BJ (cell line): ENCODE data around the gene SNRPB. TPM values are rescaled to one million over a fixed set of nuclear protein-coding genes. Genes with fewer than 3 reads are reported as not detected.

Experiments
- CTCF ChIA-PET: fragments of 350-600 bp; formaldehyde crosslinking; extraction: SDS; loops from one replicate; lab custom pipeline; 2021; ENCODE audit warnings: antibody characterized with exemption, inconsistent platforms; lab: Yijun Ruan, JAX
- POLR2A ChIA-PET: fragments of 300-600 bp; sonication (Branson Sonifier 250); formaldehyde crosslinking; extraction: SDS; loops from one replicate; lab custom pipeline; 2021; ENCODE audit warnings: antibody characterized with exemption; lab: Charles Lee
- DNase-seq: peaks from one replicate; pipeline ENCODE4 v3.0.0-alpha.2; 2011; ENCODE audit warnings: low read depth
- H3K27me3 ChIP-seq: 2 replicates; pipeline ENCODE4 v1.6.0; 2011; ENCODE audit warnings: low read length; ENCODE audit not compliant: control insufficient read depth, insufficient read depth
- H3K36me3 ChIP-seq: 2 replicates; pipeline ENCODE4 v1.5.1; 2011; ENCODE audit warnings: low read length; ENCODE audit not compliant: control insufficient read depth, insufficient read depth
- H3K4me3 ChIP-seq: 2 replicates; pipeline ENCODE4 v1.5.1; 2011; ENCODE audit warnings: low read depth, mild to moderate bottlenecking, control low read depth, low read length
- CTCF ChIP-seq: IDR thresholded peaks from 2 replicates; pipeline ENCODE4 v1.5.1; 2011; ENCODE audit warnings: low read depth, mild to moderate bottlenecking, control low read depth, inconsistent platforms, low read length, moderate library complexity; ENCODE audit not compliant: insufficient read depth
- polyA minus RNA-seq: library from RNA; depleted of rRNA, polyadenylated mRNA; stranded (reverse); fragments of >200 nt; gene quantifications from 2 replicates; pipeline ENCODE4 v1.2.3, GENCODE V29; 2011; rRNA and poly(A)+ RNA removed
- polyA plus RNA-seq: library from polyadenylated mRNA; depleted of rRNA; stranded (reverse); fragments of >200 nt; gene quantifications from 2 replicates; pipeline ENCODE4 v1.2.3, GENCODE V29; 2011; rRNA removed

The SNRPB gene
- polyA plus RNA-seq (149 and 178 TPM in 2 replicates), polyA minus RNA-seq (32.4 and 46.4 TPM in 2 replicates)

GRCh38 chr20:2470423-2471193 is at the start of gene SNRPB:
Gene SNRPB, minus strand, starts transcription at chr20:2470789. Its CDS starts 99 bp downstream, at chr20:2470690.
- peak; percentile 93 for DNase-seq
- ChIA-PET CTCF (interaction anchor here (0.8 to 1.1 kb wide), 4 partner anchors 18 to 694 kb away, joined by 3 to 4 read pairs (median 3); no protein-coding TSS in a partner anchor), POLR2A (interaction anchor here (0.7 to 1.0 kb wide), 3 partner anchors 9 to 156 kb away, joined by 3 to 6 read pairs (median 4); no protein-coding TSS in a partner anchor)
- TF ChIP-seq CTCF = no peak
- Histone ChIP-seq H3K27me3 (no peaks in the 10 kb centered on the region), H3K4me3 (peak within 1 kb of the TSS; percentile 95), H3K36me3 (peaks cover 12% of the 10 kb centered on the region)

- Histone ChIP-seq H3K27me3 (no peaks in the 10 kb centered on the region), H3K4me3 (no peak overlapping the region), H3K36me3 (no peaks in the 10 kb centered on the region)
- CTCF ChIA-PET = interaction anchor here (0.9 to 2.9 kb wide), 2 partner anchors 11 to 24 kb away, joined by 5 to 21 read pairs; no protein-coding TSS in a partner anchor
- DNase-seq = no peak
- TF ChIP-seq CTCF = no peak
- POLR2A ChIA-PET = no interaction called here
Observed at GRCh38 chr20:2519115-2519809, 48.7 kb upstream of the SNRPB start.

- Histone ChIP-seq H3K36me3 (no peaks in the 10 kb centered on the region), H3K27me3 (no peaks in the 10 kb centered on the region), H3K4me3 (no peak overlapping the region)
- DNase-seq = no peak
- no peak for TF ChIP-seq CTCF
- CTCF ChIA-PET = interaction anchor here (1.0 kb wide), 1 partner anchor 157 kb away, joined by 3 read pairs; no protein-coding TSS in a partner anchor
- POLR2A ChIA-PET = no interaction called here
Observed at GRCh38 chr20:2518558-2518957, 48.0 kb upstream of the SNRPB start.

- ChIA-PET POLR2A (no interaction called here), CTCF (interaction anchor here (1.0 to 1.6 kb wide), 2 partner anchors 129 to 158 kb away, joined by 3 read pairs; no protein-coding TSS in a partner anchor)
- no peak overlapping the region for H3K4me3 ChIP-seq
- H3K27me3 ChIP-seq = no peaks in the 10 kb centered on the region
- DNase-seq = no peak
- H3K36me3 ChIP-seq = no peaks in the 10 kb centered on the region
- TF ChIP-seq CTCF = no peak
Observed at GRCh38 chr20:2518096-2518495, 47.5 kb upstream of the SNRPB start.

GRCh38 chr20:2516399-2516798 is 45.8 kb upstream of the SNRPB start:
- Histone ChIP-seq H3K27me3 (no peaks in the 10 kb centered on the region), H3K36me3 (no peaks in the 10 kb centered on the region), H3K4me3 (no peak overlapping the region)
- no peak for TF ChIP-seq CTCF
- no peak for DNase-seq
- ChIA-PET POLR2A (no interaction called here), CTCF (interaction anchor here (1.6 kb wide), 1 partner anchor 130 kb away, joined by 3 read pairs; no protein-coding TSS in a partner anchor)
